B cell (primary cell): ENCODE measurements around the gene NPAS3. TPM values are rescaled to one million over a fixed set of nuclear protein-coding genes. Genes with fewer than 3 reads are reported as not detected.

ENCODE experiments used
- ATAC-seq: fragments of 200-7000 bp; cut with Tn5 transposase; one replicate; pipeline ENCODE4 v1.10.0; 2021; ENCODE audit warnings: low read depth, mild to moderate bottlenecking, moderate number of reproducible peaks, moderate library complexity
- CTCF ChIA-PET: fragments of 350-600 bp; sonication (Branson Sonifier 250); formaldehyde crosslinking; loops from one replicate; lab custom pipeline; 2021; ENCODE audit warnings: antibody characterized with exemption, inconsistent platforms; lab: Charles Lee
- POLR2A ChIA-PET: fragments of 350-600 bp; sonication (Branson Sonifier 250); formaldehyde crosslinking; loops from one replicate; lab custom pipeline; 2021; ENCODE audit warnings: antibody characterized with exemption; lab: Charles Lee
- DNase-seq: peaks from one replicate; pipeline ENCODE4 v3.0.0; 2013
- H2AFZ ChIP-seq: 2 replicates; pipeline ENCODE4 v1.6.1; 2012; ENCODE audit warnings: mild to moderate bottlenecking, low read depth, low read length; ENCODE audit not compliant: insufficient read depth, poor library complexity, severe bottlenecking
- H3K27ac ChIP-seq, 2 donors: 1 replicate in 1 of 2; 2 replicates in 1 of 2; pipeline ENCODE4 v1.5.1; 2012 to 2013; ENCODE audit warnings: low read length in 2 of 2, mild to moderate bottlenecking in 2 of 2, moderate library complexity in 1 of 2
- H3K27me3 ChIP-seq, 4 experiments: fragments of 200-600 bp in 1 of 4; sonication (generic) in 1 of 4; replicated peaks in 1 of 4; 1 replicate in 2 of 4; 2 replicates in 2 of 4; pipeline versions ENCODE4 v1.6.1 to v1.7.0; 2013 to 2016; ENCODE audit warnings: low read length in 3 of 4, mild to moderate bottlenecking in 2 of 4, mixed read lengths in 1 of 4, moderate library complexity in 1 of 4; ENCODE audit not compliant: insufficient read depth in 4 of 4, control insufficient read depth in 3 of 4; ENCODE audit errors: control extremely low read depth in 1 of 4
- H3K36me3 ChIP-seq, 2 experiments: replicated peaks in 1 of 2; 1 replicate in 1 of 2; 2 replicates in 1 of 2; pipeline versions ENCODE4 v1.6.1 to v1.7.1; 2013; ENCODE audit warnings: low read length in 1 of 2; ENCODE audit not compliant: insufficient read depth in 2 of 2, control insufficient read depth in 1 of 2; ENCODE audit errors: control extremely low read depth in 1 of 2, extremely low read depth in 1 of 2
- H3K4me1 ChIP-seq, 2 donors: fragments of 200-600 bp in 1 of 2; sonication (generic) in 1 of 2; 1 replicate in 1 of 2; 2 replicates in 1 of 2; pipeline versions ENCODE4 v1.5.1 to v1.6.1; 2013 to 2017; ENCODE audit warnings: low read length in 2 of 2; ENCODE audit not compliant: control insufficient read depth in 2 of 2, insufficient read depth in 2 of 2
- H3K4me2 ChIP-seq: replicated peaks from 2 replicates; pipeline ENCODE3; 2012; ENCODE audit warnings: mild to moderate bottlenecking, low read depth, low read length; ENCODE audit not compliant: poor library complexity, severe bottlenecking
- H3K4me3 ChIP-seq, 5 experiments: fragments of 200-600 bp in 1 of 5; sonication (generic) in 1 of 5; 1 replicate in 3 of 5; 2 replicates in 2 of 5; pipeline versions ENCODE4 v1.5.1 to v1.7.0; 2011 to 2016; ENCODE audit warnings: low read length in 4 of 5, mild to moderate bottlenecking in 4 of 5, low read depth in 2 of 5, control low read depth in 1 of 5, moderate library complexity in 1 of 5; ENCODE audit not compliant: insufficient read depth in 1 of 5; ENCODE audit errors: control extremely low read depth in 1 of 5, extremely low read depth in 1 of 5
- H3K79me2 ChIP-seq: fragments of 200-600 bp; sonication (generic); one replicate; pipeline ENCODE4 v1.6.0; 2016; ENCODE audit warnings: low read length; ENCODE audit not compliant: control insufficient read depth, insufficient read depth
- H3K9ac ChIP-seq: fragments of 200-600 bp; sonication (generic); 2 replicates; pipeline ENCODE4 v1.6.1; 2017; ENCODE audit warnings: mild to moderate bottlenecking, low read length, moderate library complexity
- H3K9me3 ChIP-seq, 3 donors: one replicate each; pipeline versions ENCODE4 v1.6.1 to v1.7.1; 2013; ENCODE audit warnings: low read length in 2 of 3; ENCODE audit not compliant: control insufficient read depth in 2 of 3, insufficient read depth in 1 of 3; ENCODE audit errors: control extremely low read depth in 1 of 3
- H4K20me1 ChIP-seq: 2 replicates; pipeline ENCODE4 v1.6.0; 2012; ENCODE audit warnings: mild to moderate bottlenecking, low read length; ENCODE audit not compliant: insufficient read depth, control insufficient read depth, poor library complexity, severe bottlenecking
- H3K27ac Mint-ChIP-seq: one replicate; pipeline ENCODE4 v1.8.0; 2021; ENCODE audit warnings: mixed read lengths
- H3K27me3 Mint-ChIP-seq: one replicate; pipeline ENCODE4 v1.8.0; 2021; ENCODE audit warnings: mixed read lengths
- H3K4me1 Mint-ChIP-seq: one replicate; pipeline ENCODE4 v1.8.0; 2021; ENCODE audit warnings: mixed read lengths
- H3K4me3 Mint-ChIP-seq: one replicate; pipeline ENCODE4 v1.8.0; 2021; ENCODE audit warnings: mixed read lengths
- H3K9me3 Mint-ChIP-seq: one replicate; pipeline ENCODE4 v1.8.0; 2022; ENCODE audit warnings: mixed read lengths; ENCODE audit not compliant: insufficient read depth
- CTCF ChIP-seq: fragments of 200-600 bp; IDR thresholded peaks from one replicate; pipeline ENCODE4 v1.8.0; 2022; ENCODE audit warnings: antibody characterized with exemption, mild to moderate bottlenecking
- EZH2 ChIP-seq: IDR thresholded peaks from 2 replicates; pipeline ENCODE4 v1.6.1; 2012; ENCODE audit warnings: borderline replicate concordance, low read depth, mild to moderate bottlenecking, moderate library complexity, low read length; ENCODE audit not compliant: insufficient read depth, poor library complexity, severe bottlenecking
- WGBS: methylation state at CpG from one replicate; pipeline ENCODE4 v1.1.5; 2013; ENCODE audit warnings: missing lambda C conversion rate; ENCODE audit not compliant: insufficient coverage; 5-methylcytosine and 5-hydroxymethylcytosine counted together
- intact Hi-C: fragments of 100-400 bp; cut with micrococcal nuclease; formaldehyde crosslinking; loops from one replicate; pipeline ENCODE4 v1.10.0; 2022
- polyA plus RNA-seq: library from polyadenylated mRNA; depleted of rRNA; stranded (reverse); fragments of >200 nt; gene quantifications from 2 replicates; pipeline ENCODE4 v1.2.3, GENCODE V29; 2012
- total RNA-seq, 2 donors: library from RNA; stranded (reverse); fragments of 120-200 nt in 1 of 2; gene quantifications; 1 replicate in 1 of 2; 2 replicates in 1 of 2; pipeline versions ENCODE4 v1.2.3 to v1.2.4, GENCODE V29; 2013 to 2022

NPAS3 gene
- total and polyA plus RNA-seq, 2 donors (not counting 1 experiment from before 2014, with no cell fraction given) = not detected

GRCh38 chr14:33386140-33386539, 447.5 kb downstream of the NPAS3 start:
- Mint-ChIP-seq H3K27me3 (no peaks in the 10 kb centered on the region), H3K9me3 (no peaks in the 10 kb centered on the region), H3K27ac (no peak overlapping the region), H3K4me1 (no peaks in the 10 kb centered on the region), H3K4me3 (no peak overlapping the region)
- Histone ChIP-seq H3K4me1 (no peaks in the 10 kb centered on the region), H3K9ac (no peak overlapping the region), H3K27ac (no peak overlapping the region), H4K20me1 (no peaks in the 10 kb centered on the region), H3K4me2 (no peak overlapping the region), H3K79me2 (no peaks in the 10 kb centered on the region), H2AFZ (no peak overlapping the region), H3K9me3 (no peaks in the 10 kb centered on the region), H3K36me3 (no peaks in the 10 kb centered on the region), H3K27me3 (no peaks in the 10 kb centered on the region), H3K4me3 (no peak overlapping the region)
- TF ChIP-seq EZH2 (no peak), CTCF (no peak)
- ATAC-seq = no peak
- no peak for DNase-seq
- CTCF ChIA-PET = no interaction called here
- intact Hi-C loops = no loop called here
- POLR2A ChIA-PET = no interaction called here

- no peaks in the 10 kb centered on the region for H4K20me1 ChIP-seq
- Mint-ChIP-seq H3K4me3 (no peak overlapping the region), H3K27ac (no peak overlapping the region), H3K27me3 (no peaks in the 10 kb centered on the region), H3K4me1 (no peaks in the 10 kb centered on the region), H3K9me3 (no peaks in the 10 kb centered on the region)
- ChIA-PET CTCF (no interaction called here), POLR2A (no interaction called here)
- ATAC-seq = no peak
- H3K9me3 ChIP-seq = no peaks in the 10 kb centered on the region
- DNase-seq = no peak
- H3K4me3 ChIP-seq = no peak overlapping the region
- H3K27me3 ChIP-seq = no peaks in the 10 kb centered on the region
- H3K36me3 ChIP-seq = no peaks in the 10 kb centered on the region
- H3K4me1 ChIP-seq = no peaks in the 10 kb centered on the region
- no peaks in the 10 kb centered on the region for H3K79me2 ChIP-seq
- H3K9ac ChIP-seq = no peak overlapping the region
- TF ChIP-seq CTCF (no peak), EZH2 (no peak)
- intact Hi-C loops = no loop called here
- no peak overlapping the region for H3K27ac ChIP-seq
- 93% methylated on average over 2 of the region's 3 CpGs for WGBS
- H3K4me2 ChIP-seq = no peak overlapping the region
- no peak overlapping the region for H2AFZ ChIP-seq
These were observed 448.1 kb downstream of the NPAS3 start for GRCh38 chr14:33386781-33387180.
